Tibial nerve (tissue), 4 donors: ENCODE results near the gene CSF1R. TPM values are rescaled to one million over a fixed set of nuclear protein-coding genes. Genes with fewer than 3 reads are reported as not detected.
A peak's percentile ranks its signal among the peaks of the same experiment; 100 is the strongest.

Experiments used
- DNase-seq, 2 donors: peaks; one replicate each; pipeline ENCODE4 v3.0.0-alpha.2; 2019; ENCODE audit warnings: low spot score in 2 of 2
- H3K27ac ChIP-seq, 4 donors: fragments of 200-600 bp; sonication (generic) in 3 of 4; one replicate each; pipeline ENCODE4 v1.5.1; 2017 to 2019; ENCODE audit warnings: mild to moderate bottlenecking in 1 of 4
- H3K27me3 ChIP-seq, 2 donors: fragments of 200-600 bp; sonication (generic) in 1 of 2; one replicate each; pipeline versions ENCODE4 v1.5.1 to v1.6.0; 2017 to 2019
- H3K36me3 ChIP-seq, 3 donors: fragments of 200-600 bp; sonication (generic); one replicate each; pipeline ENCODE4 v1.5.1; 2018 to 2019
- H3K4me1 ChIP-seq, 4 donors: fragments of 200-600 bp; sonication (generic) in 3 of 4; one replicate each; pipeline ENCODE4 v1.5.1; 2017 to 2019
- H3K4me3 ChIP-seq, 4 donors: fragments of 200-600 bp; sonication (generic) in 3 of 4; one replicate each; pipeline ENCODE4 v1.5.1; 2017 to 2019; ENCODE audit warnings: mild to moderate bottlenecking in 1 of 4, moderate library complexity in 1 of 4
- H3K9me3 ChIP-seq, 4 donors: fragments of 200-600 bp; sonication (generic) in 3 of 4; one replicate each; pipeline ENCODE4 v1.5.1; 2017 to 2019
- EP300 ChIP-seq, 2 donors: sonication (generic); formaldehyde crosslinking; IDR thresholded peaks; one replicate each; pipeline ENCODE4 v1.6.1; 2017; ENCODE audit warnings: antibody characterized with exemption in 2 of 2, mild to moderate bottlenecking in 1 of 2
- POLR2A ChIP-seq, 2 donors: fragments of 450-650 bp; IDR thresholded peaks; one replicate each; pipeline ENCODE4 v1.6.1; 2017; ENCODE audit warnings: antibody characterized with exemption in 2 of 2, mild to moderate bottlenecking in 2 of 2, moderate library complexity in 2 of 2
- WGBS, 2 donors: methylation state at CpG; one replicate each; pipeline ENCODE4 v1.1.5; 2018; 5-methylcytosine and 5-hydroxymethylcytosine counted together
- total RNA-seq, 4 donors: library from RNA; depleted of rRNA; stranded (reverse); fragments of >200 nt; gene quantifications; one replicate each; pipeline ENCODE4 v1.1.0, GENCODE V29; 2016
- TF ChIP-seq, protein P1 (sequence below), 5 experiments: fragments of 200-600 bp in 3 of 5; fragments of 450-650 bp in 2 of 5; sonication (generic) in 3 of 5; IDR thresholded peaks; one replicate each; pipeline ENCODE4 v1.5.1; 2016 to 2019; ENCODE audit warnings: antibody characterized with exemption in 5 of 5, mild to moderate bottlenecking in 3 of 5, moderate library complexity in 2 of 5

The CSF1R gene
- total RNA-seq, 4 donors from 2014 or later: 35.4 to 57.9 (median 45.3) TPM

DNA sequence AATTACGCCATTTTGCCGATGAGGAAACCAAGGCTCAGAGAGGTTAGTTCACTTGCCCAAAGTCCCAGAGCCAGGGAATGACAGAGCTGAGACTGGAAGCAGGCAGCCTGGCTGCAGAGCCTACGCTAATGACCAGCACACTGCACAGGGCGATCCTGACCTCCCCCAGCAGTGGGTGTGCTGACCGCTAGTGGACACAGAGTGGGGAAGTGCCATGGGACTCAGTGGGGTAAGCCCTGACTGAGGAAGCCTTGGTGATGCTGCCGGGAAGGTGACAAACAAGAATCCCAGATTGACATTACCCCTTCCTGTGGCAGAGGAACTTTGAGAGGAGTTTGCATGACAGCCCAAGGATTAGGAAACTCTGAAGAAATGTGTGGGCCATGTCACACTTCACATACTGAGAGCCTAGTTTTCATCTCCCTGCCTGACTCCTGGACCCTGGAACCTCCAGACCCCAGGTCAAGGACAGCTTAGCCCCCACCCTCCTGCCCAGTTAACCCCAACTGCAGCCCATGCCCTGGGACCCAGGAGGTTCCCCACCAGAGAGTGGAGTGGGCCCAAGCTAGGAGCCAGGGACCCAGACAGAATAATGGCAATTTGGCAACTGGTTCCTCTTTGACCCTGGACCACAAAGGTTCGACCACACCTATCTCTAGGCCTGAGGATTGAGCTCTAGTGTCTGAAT, 19.7 kb upstream of the CSF1R start:
- no peaks in the 10 kb centered on the region for H3K36me3 ChIP-seq
- DNase-seq: no peak
- H3K27ac ChIP-seq: peak overlapping the region in 2 of 4 donors; percentile 20 to 28
- peaks cover 0 to 32% (median 0%) of the 10 kb centered on the region in 4 donors for H3K4me1 ChIP-seq
- no peaks in the 10 kb centered on the region for H3K9me3 ChIP-seq
- TF ChIP-seq EP300 (IDR thresholded peaks at IDR 0.05) (no peak), POLR2A (IDR thresholded peaks at IDR 0.05) (no peak)
- TF ChIP-seq, protein P1, sequence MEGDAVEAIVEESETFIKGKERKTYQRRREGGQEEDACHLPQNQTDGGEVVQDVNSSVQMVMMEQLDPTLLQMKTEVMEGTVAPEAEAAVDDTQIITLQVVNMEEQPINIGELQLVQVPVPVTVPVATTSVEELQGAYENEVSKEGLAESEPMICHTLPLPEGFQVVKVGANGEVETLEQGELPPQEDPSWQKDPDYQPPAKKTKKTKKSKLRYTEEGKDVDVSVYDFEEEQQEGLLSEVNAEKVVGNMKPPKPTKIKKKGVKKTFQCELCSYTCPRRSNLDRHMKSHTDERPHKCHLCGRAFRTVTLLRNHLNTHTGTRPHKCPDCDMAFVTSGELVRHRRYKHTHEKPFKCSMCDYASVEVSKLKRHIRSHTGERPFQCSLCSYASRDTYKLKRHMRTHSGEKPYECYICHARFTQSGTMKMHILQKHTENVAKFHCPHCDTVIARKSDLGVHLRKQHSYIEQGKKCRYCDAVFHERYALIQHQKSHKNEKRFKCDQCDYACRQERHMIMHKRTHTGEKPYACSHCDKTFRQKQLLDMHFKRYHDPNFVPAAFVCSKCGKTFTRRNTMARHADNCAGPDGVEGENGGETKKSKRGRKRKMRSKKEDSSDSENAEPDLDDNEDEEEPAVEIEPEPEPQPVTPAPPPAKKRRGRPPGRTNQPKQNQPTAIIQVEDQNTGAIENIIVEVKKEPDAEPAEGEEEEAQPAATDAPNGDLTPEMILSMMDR (IDR thresholded peaks at IDR 0.05): no peak
- WGBS, 2 donors: 86% methylated on average over 7 of the region's 7 CpGs
- no peak overlapping the region for H3K4me3 ChIP-seq
- H3K27me3 ChIP-seq: no peaks in the 10 kb centered on the region

- H3K9me3 ChIP-seq: no peaks in the 10 kb centered on the region
- peaks cover 0 to 29% (median 0%) of the 10 kb centered on the region in 4 donors for H3K4me1 ChIP-seq
- DNase-seq: no peak
- 91 to 100% methylated on average over 2 of the region's 2 CpGs for WGBS, 2 donors
- no peaks in the 10 kb centered on the region for H3K36me3 ChIP-seq
- no peaks in the 10 kb centered on the region for H3K27me3 ChIP-seq
- TF ChIP-seq, protein P1 (IDR thresholded peaks at IDR 0.05): no peak
- TF ChIP-seq EP300 (IDR thresholded peaks at IDR 0.05): no peak
- no peak for TF ChIP-seq POLR2A (IDR thresholded peaks at IDR 0.05)
- no peak overlapping the region for H3K27ac ChIP-seq
- H3K4me3 ChIP-seq: no peak overlapping the region
These were observed 18.2 kb upstream of the CSF1R start for GRCh38 chr5:150104550-150104870.

GRCh38 chr5:150103678-150104549, 17.6 kb upstream of the CSF1R start:
- TF ChIP-seq EP300 (IDR thresholded peaks at IDR 0.05) (no peak), POLR2A (IDR thresholded peaks at IDR 0.05) (no peak)
- TF ChIP-seq, protein P1 (IDR thresholded peaks at IDR 0.05): no peak
- Histone ChIP-seq H3K27ac (no peak overlapping the region), H3K4me1 (peaks cover 0 to 25% (median 0%) of the 10 kb centered on the region in 4 donors), H3K36me3 (no peaks in the 10 kb centered on the region), H3K9me3 (no peaks in the 10 kb centered on the region), H3K27me3 (no peaks in the 10 kb centered on the region), H3K4me3 (no peak overlapping the region)
- 82 to 92% methylated on average over 4 to 5 of the region's 5 CpGs for WGBS, 2 donors
- DNase-seq: no peak

- TF ChIP-seq, protein P1 (IDR thresholded peaks at IDR 0.05): no peak
- TF ChIP-seq EP300 (IDR thresholded peaks at IDR 0.05) (no peak), POLR2A (IDR thresholded peaks at IDR 0.05) (no peak)
- no peak overlapping the region for H3K27ac ChIP-seq
- H3K36me3 ChIP-seq: no peaks in the 10 kb centered on the region
- H3K4me3 ChIP-seq: no peak overlapping the region
- H3K4me1 ChIP-seq: no peaks in the 10 kb centered on the region
- 75 to 84% methylated on average over 6 of the region's 6 CpGs for WGBS, 2 donors
- no peaks in the 10 kb centered on the region for H3K27me3 ChIP-seq
- no peaks in the 10 kb centered on the region for H3K9me3 ChIP-seq
- no peak for DNase-seq
These were observed 14.7 kb upstream of the CSF1R start for GRCh38 chr5:150101023-150101422.

GRCh38 chr5:150097152-150097551, 10.8 kb upstream of the CSF1R start:
- Histone ChIP-seq H3K27ac (no peak overlapping the region), H3K27me3 (no peaks in the 10 kb centered on the region), H3K9me3 (no peaks in the 10 kb centered on the region), H3K4me3 (no peak overlapping the region), H3K4me1 (no peaks in the 10 kb centered on the region), H3K36me3 (no peaks in the 10 kb centered on the region)
- TF ChIP-seq, protein P1 (IDR thresholded peaks at IDR 0.05): no peak
- TF ChIP-seq EP300 (IDR thresholded peaks at IDR 0.05): no peak
- no peak for TF ChIP-seq POLR2A (IDR thresholded peaks at IDR 0.05)
- DNase-seq: no peak
